Astrocyte (in vitro differentiated cells and primary cell): Measurements from ENCODE around the gene CDH23.

ENCODE experiments used
- CTCF ChIP-seq: IDR thresholded peaks from 2 replicates; pipeline ENCODE4 v1.5.1; 2011; ENCODE audit warnings: low read depth, mild to moderate bottlenecking, inconsistent platforms, low read length, moderate library complexity; ENCODE audit not compliant: insufficient read depth
- EZH2 ChIP-seq: IDR thresholded peaks from 2 replicates; pipeline ENCODE4 v1.6.1; 2012; ENCODE audit warnings: mild to moderate bottlenecking, low read length, inconsistent platforms; ENCODE audit not compliant: insufficient read depth

- TF ChIP-seq CTCF (no peak), EZH2 (no peak)
These were observed 36.0 kb upstream of the CDH23 start for GRCh38 chr10:71360735-71361134.
